Measurements from ENCODE around the gene MFNG. TPM values are rescaled to one million over a fixed set of nuclear protein-coding genes. Genes with fewer than 3 reads are reported as not detected.
"Not testable (repeated sequence)": the region's sequence is repeated elsewhere in the genome, so short reads cannot be mapped to it uniquely, and the experiment has no call there.

MFNG gene
- total and polyA plus RNA-seq, 2 experiments from 2014 or later, result 2.6 to 6.4 TPM

GRCh38 chr22:37470087-37470445 is 16.1 kb downstream of the MFNG start:
- TF ChIP-seq CTCF (IDR thresholded peaks at IDR 0.05; ENCODE audit: low read depth, low read length), result no peak

GRCh38 chr22:37469416-37470086 is 16.6 kb downstream of the MFNG start:
- DNase-seq (ENCODE audit: low read depth in 1 of 2, low spot score in 1 of 2), result no peak
- Histone ChIP-seq H3K36me3 (no peaks in the 10 kb centered on the region), H3K4me3 (no peak overlapping the region), H3K4me1 (ENCODE audit: low read depth) (no peaks in the 10 kb centered on the region), H3K9me3 (ENCODE audit: low read depth) (no peaks in the 10 kb centered on the region), H3K27me3 (peaks cover 12% of the 10 kb centered on the region), H3K27ac (no peak overlapping the region)
- TF ChIP-seq CTCF (IDR thresholded peaks at IDR 0.05; ENCODE audit: low read depth, low read length), result no peak

More at GRCh38 chr22:37470087-37470445, 16.1 kb downstream of the MFNG start:
- Histone ChIP-seq H3K27me3 (peaks cover 12% of the 10 kb centered on the region), H3K9me3 (ENCODE audit: low read depth) (no peaks in the 10 kb centered on the region), H3K4me3 (no peak overlapping the region), H3K27ac (no peak overlapping the region), H3K4me1 (ENCODE audit: low read depth) (no peaks in the 10 kb centered on the region), H3K36me3 (no peaks in the 10 kb centered on the region)
- DNase-seq (ENCODE audit: low read depth in 1 of 2, low spot score in 1 of 2), result no peak

- not testable (repeated sequence) for DNase-seq (ENCODE audit: low read depth in 1 of 2, low spot score in 1 of 2); H3K27me3 ChIP-seq; H3K27ac ChIP-seq; H3K4me1 ChIP-seq (ENCODE audit: low read depth); H3K9me3 ChIP-seq (ENCODE audit: low read depth); H3K4me3 ChIP-seq; H3K36me3 ChIP-seq
Measured at GRCh38 chr22:37468201-37468695, 17.9 kb downstream of the MFNG start.

- H3K9me3 ChIP-seq (ENCODE audit: low read depth), result no peaks in the 10 kb centered on the region
- no peak for DNase-seq (ENCODE audit: low read depth in 1 of 2, low spot score in 1 of 2)
- no peak overlapping the region for H3K4me3 ChIP-seq
- H3K27me3 ChIP-seq, result peaks cover 10% of the 10 kb centered on the region
- TF ChIP-seq CTCF (IDR thresholded peaks at IDR 0.05; ENCODE audit: low read depth, low read length), result no peak
- H3K4me1 ChIP-seq (ENCODE audit: low read depth), result no peaks in the 10 kb centered on the region
- no peak overlapping the region for H3K27ac ChIP-seq
- H3K36me3 ChIP-seq, result no peaks in the 10 kb centered on the region
Measured at GRCh38 chr22:37467391-37467955, 18.7 kb downstream of the MFNG start.

- H3K4me3 ChIP-seq, result no peak overlapping the region
- H3K4me1 ChIP-seq (ENCODE audit: low read depth), result no peaks in the 10 kb centered on the region
- peaks cover 10% of the 10 kb centered on the region for H3K27me3 ChIP-seq
- no peaks in the 10 kb centered on the region for H3K36me3 ChIP-seq
- TF ChIP-seq CTCF (IDR thresholded peaks at IDR 0.05; ENCODE audit: low read depth, low read length), result no peak
- no peak overlapping the region for H3K27ac ChIP-seq
- peak in 1 of 2 donors; percentile 40 for DNase-seq (ENCODE audit: low read depth in 1 of 2, low spot score in 1 of 2)
- no peaks in the 10 kb centered on the region for H3K9me3 ChIP-seq (ENCODE audit: low read depth)
Measured at GRCh38 chr22:37464181-37464580, 22.0 kb downstream of the MFNG start.

- peak; percentile 60 to 86 for DNase-seq (ENCODE audit: low read depth in 1 of 2, low spot score in 1 of 2)
- Histone ChIP-seq H3K4me3 (no peak overlapping the region), H3K27me3 (peaks cover 21% of the 10 kb centered on the region), H3K9me3 (ENCODE audit: low read depth) (no peaks in the 10 kb centered on the region), H3K36me3 (no peaks in the 10 kb centered on the region), H3K27ac (no peak overlapping the region), H3K4me1 (ENCODE audit: low read depth) (no peaks in the 10 kb centered on the region)
- no peak for TF ChIP-seq CTCF (IDR thresholded peaks at IDR 0.05; ENCODE audit: low read depth, low read length)
Measured at GRCh38 chr22:37462983-37463382, 23.2 kb downstream of the MFNG start.

Data from cardiac muscle cell (in vitro differentiated cells and primary cell).